ENCODE data around the gene GLT8D1.

Gene GLT8D1

GRCh38 chr3:52650439-52650838, 55.2 kb downstream of the GLT8D1 start:
- Histone ChIP-seq H3K36me3 (ENCODE audit: control insufficient read depth, insufficient read depth, low read length) (no peaks in the 10 kb centered on the region), H3K27ac (no peak overlapping the region), H3K4me3 (ENCODE audit: low read depth, low read length) (no peak overlapping the region), H3K4me2 (ENCODE audit: low read length) (no peak overlapping the region), H3K27me3 (ENCODE audit: control insufficient read depth, insufficient read depth, low read length) (no peaks in the 10 kb centered on the region), H3K9me3 (ENCODE audit: control insufficient read depth, low read length) (no peaks in the 10 kb centered on the region), H3K4me1 (no peaks in the 10 kb centered on the region), H3K9ac (no peak overlapping the region), H2AFZ (no peak overlapping the region), H3K79me2 (peaks cover 2% of the 10 kb centered on the region)
- TF ChIP-seq, protein P1, sequence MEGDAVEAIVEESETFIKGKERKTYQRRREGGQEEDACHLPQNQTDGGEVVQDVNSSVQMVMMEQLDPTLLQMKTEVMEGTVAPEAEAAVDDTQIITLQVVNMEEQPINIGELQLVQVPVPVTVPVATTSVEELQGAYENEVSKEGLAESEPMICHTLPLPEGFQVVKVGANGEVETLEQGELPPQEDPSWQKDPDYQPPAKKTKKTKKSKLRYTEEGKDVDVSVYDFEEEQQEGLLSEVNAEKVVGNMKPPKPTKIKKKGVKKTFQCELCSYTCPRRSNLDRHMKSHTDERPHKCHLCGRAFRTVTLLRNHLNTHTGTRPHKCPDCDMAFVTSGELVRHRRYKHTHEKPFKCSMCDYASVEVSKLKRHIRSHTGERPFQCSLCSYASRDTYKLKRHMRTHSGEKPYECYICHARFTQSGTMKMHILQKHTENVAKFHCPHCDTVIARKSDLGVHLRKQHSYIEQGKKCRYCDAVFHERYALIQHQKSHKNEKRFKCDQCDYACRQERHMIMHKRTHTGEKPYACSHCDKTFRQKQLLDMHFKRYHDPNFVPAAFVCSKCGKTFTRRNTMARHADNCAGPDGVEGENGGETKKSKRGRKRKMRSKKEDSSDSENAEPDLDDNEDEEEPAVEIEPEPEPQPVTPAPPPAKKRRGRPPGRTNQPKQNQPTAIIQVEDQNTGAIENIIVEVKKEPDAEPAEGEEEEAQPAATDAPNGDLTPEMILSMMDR (IDR thresholded peaks at IDR 0.05), result no peak

GRCh38 chr3:52649461-52650210, 56.0 kb downstream of the GLT8D1 start:
- TF ChIP-seq, protein P1 (IDR thresholded peaks at IDR 0.05), result no peak
- Histone ChIP-seq H3K9ac (no peak overlapping the region), H3K4me3 (ENCODE audit: low read depth, low read length) (no peak overlapping the region), H3K79me2 (peaks cover 2% of the 10 kb centered on the region), H3K4me1 (no peaks in the 10 kb centered on the region), H3K9me3 (ENCODE audit: control insufficient read depth, low read length) (no peaks in the 10 kb centered on the region), H3K36me3 (ENCODE audit: control insufficient read depth, insufficient read depth, low read length) (no peaks in the 10 kb centered on the region), H3K27ac (no peak overlapping the region), H2AFZ (no peak overlapping the region), H3K27me3 (ENCODE audit: control insufficient read depth, insufficient read depth, low read length) (no peaks in the 10 kb centered on the region), H3K4me2 (ENCODE audit: low read length) (no peak overlapping the region)

DNA sequence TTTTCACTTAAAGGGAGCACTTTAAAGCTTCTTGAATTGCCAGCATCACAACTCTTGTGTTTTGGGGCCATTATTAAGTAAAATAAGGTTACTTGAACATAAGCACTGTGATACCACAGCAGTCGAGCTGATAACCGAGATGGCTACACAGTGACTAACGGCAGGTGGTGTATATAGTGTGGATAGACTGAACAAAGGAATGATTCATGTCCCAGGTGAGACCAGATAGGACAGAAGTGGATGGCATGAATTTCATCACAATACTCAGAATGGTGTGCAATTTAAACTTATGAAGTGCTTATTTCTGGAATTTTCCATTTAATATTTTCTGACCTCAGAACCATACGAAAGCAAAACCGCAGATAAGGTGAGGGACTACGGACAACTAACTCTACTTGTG, 60.0 kb downstream of the GLT8D1 start:
- H3K4me3 ChIP-seq (ENCODE audit: low read depth, low read length), result no peak overlapping the region
- peaks cover 2% of the 10 kb centered on the region for H3K79me2 ChIP-seq
- H3K36me3 ChIP-seq (ENCODE audit: control insufficient read depth, insufficient read depth, low read length), result no peaks in the 10 kb centered on the region

More for the DNA sequence above, 60.0 kb downstream of the GLT8D1 start:
- Histone ChIP-seq H2AFZ (no peak overlapping the region), H3K27ac (no peak overlapping the region), H3K9ac (no peak overlapping the region), H3K4me1 (no peaks in the 10 kb centered on the region), H3K4me2 (ENCODE audit: low read length) (no peak overlapping the region), H3K27me3 (ENCODE audit: control insufficient read depth, insufficient read depth, low read length) (no peaks in the 10 kb centered on the region), H3K9me3 (ENCODE audit: control insufficient read depth, low read length) (no peaks in the 10 kb centered on the region)
- TF ChIP-seq, protein P1 (IDR thresholded peaks at IDR 0.05), result no peak

Measured in parathyroid adenoma (tissue), 2 donors.